Measurements from ENCODE around the gene SMYD3. TPM values are rescaled to one million over a fixed set of nuclear protein-coding genes. Genes with fewer than 3 reads are reported as not detected.

Gene SMYD3
- polyA plus RNA-seq, 1 donor from 2014 or later = 48.6 TPM

DNA sequence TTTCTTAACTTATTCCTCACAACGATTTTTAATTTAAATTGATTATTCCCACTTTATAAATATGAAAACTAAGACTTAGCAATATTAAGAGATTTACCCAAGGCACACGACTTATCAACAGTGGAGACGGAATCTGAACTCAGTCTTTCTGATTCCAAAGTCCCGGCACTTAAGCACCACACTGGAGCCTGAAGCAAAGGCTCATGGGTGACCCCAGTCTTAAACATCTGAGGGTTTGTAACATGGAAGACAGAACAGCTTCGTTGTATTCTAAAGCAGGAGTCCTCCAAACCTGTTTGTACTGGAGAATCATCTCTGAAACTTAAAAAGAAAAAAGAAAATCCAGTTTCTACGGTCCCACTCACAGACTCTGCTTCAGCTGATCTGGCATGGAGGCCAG lies 519.5 kb downstream of the SMYD3 start:
- H3K4me3 ChIP-seq (ENCODE audit: low read length) = no peak overlapping the region
- no peak overlapping the region for H3K9ac ChIP-seq (ENCODE audit: low read length)
- no peak overlapping the region for H3K4me2 ChIP-seq (ENCODE audit: low read length)
- no peak for TF ChIP-seq REST (IDR thresholded peaks at IDR 0.05; ENCODE audit: borderline replicate concordance)
- TF ChIP-seq SMC3 (conservative IDR thresholded peaks at IDR 0.05; ENCODE audit: poor library complexity) = no peak
- H3K9me2 ChIP-seq (ENCODE audit: insufficient read depth, low read length) = no peaks in the 10 kb centered on the region
- H3K36me3 ChIP-seq (ENCODE audit: insufficient read depth, low read length) = no peaks in the 10 kb centered on the region
- no peaks in the 10 kb centered on the region for H3F3A ChIP-seq (ENCODE audit: insufficient read depth, low read length, poor library complexity, severe bottlenecking)
- no peaks in the 10 kb centered on the region for H3K79me2 ChIP-seq (replicated peaks; ENCODE audit: insufficient read depth, low read length)
- H3K9me3 ChIP-seq (ENCODE audit: low read length) = no peaks in the 10 kb centered on the region
- no peaks in the 10 kb centered on the region for H4K20me1 ChIP-seq (ENCODE audit: insufficient read depth)
- H3K27ac ChIP-seq (ENCODE audit: low read length) = no peak overlapping the region
- H3K27me3 ChIP-seq (ENCODE audit: insufficient read depth, low read depth, low read length) = no peaks in the 10 kb centered on the region
- H2AFZ ChIP-seq (ENCODE audit: low read depth, low read length) = no peak overlapping the region

- Histone ChIP-seq H3K27ac (ENCODE audit: low read length) (no peak overlapping the region), H3K36me3 (ENCODE audit: insufficient read depth, low read length) (no peaks in the 10 kb centered on the region), H3K4me3 (ENCODE audit: low read length) (no peak overlapping the region), H3K4me2 (ENCODE audit: low read length) (no peak overlapping the region), H3K27me3 (ENCODE audit: insufficient read depth, low read depth, low read length) (no peaks in the 10 kb centered on the region), H3K9me2 (ENCODE audit: insufficient read depth, low read length) (no peaks in the 10 kb centered on the region), H3K9me3 (ENCODE audit: low read length) (no peaks in the 10 kb centered on the region), H3K79me2 (replicated peaks; ENCODE audit: insufficient read depth, low read length) (no peaks in the 10 kb centered on the region), H2AFZ (ENCODE audit: low read depth, low read length) (no peak overlapping the region), H4K20me1 (ENCODE audit: insufficient read depth) (no peaks in the 10 kb centered on the region), H3K9ac (ENCODE audit: low read length) (no peak overlapping the region), H3F3A (ENCODE audit: insufficient read depth, low read length, poor library complexity, severe bottlenecking) (no peaks in the 10 kb centered on the region)
- TF ChIP-seq MXI1 (conservative IDR thresholded peaks at IDR 0.05; ENCODE audit: poor library complexity, severe bottlenecking) (no peak), EZH2 (IDR thresholded peaks at IDR 0.05; ENCODE audit: borderline replicate concordance, insufficient read depth, low read length, poor library complexity, severe bottlenecking) (no peak), CTCF (IDR thresholded peaks at IDR 0.05; ENCODE audit: poor library complexity, severe bottlenecking) (no peak), POLR2AphosphoS5 (IDR thresholded peaks at IDR 0.05) (no peak), EP300 (conservative IDR thresholded peaks at IDR 0.05; ENCODE audit: poor library complexity, severe bottlenecking) (no peak), RAD21 (conservative IDR thresholded peaks at IDR 0.05) (no peak), TAF1 (IDR thresholded peaks at IDR 0.05; ENCODE audit: low read depth) (no peak), SMC3 (conservative IDR thresholded peaks at IDR 0.05; ENCODE audit: poor library complexity) (no peak), REST (IDR thresholded peaks at IDR 0.05; ENCODE audit: borderline replicate concordance) (no peak)
Observed at GRCh38 chr1:245987219-245987545, 519.9 kb downstream of the SMYD3 start.

Measured in neural cell (in vitro differentiated cells).